Measurements from ENCODE around the gene PTTG2. TPM values are rescaled to one million over a fixed set of nuclear protein-coding genes. Genes with fewer than 3 reads are reported as not detected.

The PTTG2 gene
- total and polyA plus RNA-seq, 12 donors = 0.55 to 1.6 (median 0.87) TPM; not detected in 2

GRCh38 chr4:37976991-37977470 is 16.8 kb downstream of the PTTG2 start:
- Histone ChIP-seq H3K9me3 (no peaks in the 10 kb centered on the region), H3K4me1 (peaks cover 5 to 56% (median 36%) of the 10 kb centered on the region in 9 donors), H3K27ac (peak overlapping the region; percentile 86 to 99 (median 98)), H3K36me3 (no peaks in the 10 kb centered on the region), H3K27me3 (no peaks in the 10 kb centered on the region), H3K4me3 (peak overlapping the region; percentile 53 to 98 (median 92))
- intact Hi-C loops (cut with DNase I) = loop anchor here in 8 of 10 donors (2.0 to 10.0 kb wide), 10 partner anchors 55 to 292 kb away; partner anchors contain the start of genes PGM2 (in 6 of the 8), TBC1D1 (in 5 of the 8) and RELL1 (in 2 of the 8)
- WGBS, 2 donors = 5 to 7% methylated on average over 16 to 45 of the region's 50 CpGs
- DNase-seq (peak; percentile 85 to 86), ATAC-seq (peak; percentile 80 to 94 (median 86))
- TF ChIP-seq, protein P1, sequence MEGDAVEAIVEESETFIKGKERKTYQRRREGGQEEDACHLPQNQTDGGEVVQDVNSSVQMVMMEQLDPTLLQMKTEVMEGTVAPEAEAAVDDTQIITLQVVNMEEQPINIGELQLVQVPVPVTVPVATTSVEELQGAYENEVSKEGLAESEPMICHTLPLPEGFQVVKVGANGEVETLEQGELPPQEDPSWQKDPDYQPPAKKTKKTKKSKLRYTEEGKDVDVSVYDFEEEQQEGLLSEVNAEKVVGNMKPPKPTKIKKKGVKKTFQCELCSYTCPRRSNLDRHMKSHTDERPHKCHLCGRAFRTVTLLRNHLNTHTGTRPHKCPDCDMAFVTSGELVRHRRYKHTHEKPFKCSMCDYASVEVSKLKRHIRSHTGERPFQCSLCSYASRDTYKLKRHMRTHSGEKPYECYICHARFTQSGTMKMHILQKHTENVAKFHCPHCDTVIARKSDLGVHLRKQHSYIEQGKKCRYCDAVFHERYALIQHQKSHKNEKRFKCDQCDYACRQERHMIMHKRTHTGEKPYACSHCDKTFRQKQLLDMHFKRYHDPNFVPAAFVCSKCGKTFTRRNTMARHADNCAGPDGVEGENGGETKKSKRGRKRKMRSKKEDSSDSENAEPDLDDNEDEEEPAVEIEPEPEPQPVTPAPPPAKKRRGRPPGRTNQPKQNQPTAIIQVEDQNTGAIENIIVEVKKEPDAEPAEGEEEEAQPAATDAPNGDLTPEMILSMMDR (IDR thresholded peaks at IDR 0.05) = peak in 5 of 9 donors; percentile 17 to 48 (median 24)

- Histone ChIP-seq H3K36me3 (no peaks in the 10 kb centered on the region), H3K9me3 (no peaks in the 10 kb centered on the region), H3K4me1 (peaks cover 5 to 62% (median 42%) of the 10 kb centered on the region in 9 donors), H3K4me3 (peak overlapping the region; percentile 53 to 98 (median 92)), H3K27me3 (no peaks in the 10 kb centered on the region), H3K27ac (peak overlapping the region; percentile 86 to 99 (median 98))
- TF ChIP-seq, protein P1 (IDR thresholded peaks at IDR 0.05) = peak; percentile 48 to 91 (median 76)
- DNase-seq = peak; percentile 79 to 80
- ATAC-seq = peak; percentile 80 to 90 (median 84)
- 0% methylated on average over 69 to 74 of the region's 74 CpGs for WGBS, 2 donors
- intact Hi-C loops (cut with DNase I) = loop anchor here in 8 of 10 donors (2.0 to 10.0 kb wide), 10 partner anchors 55 to 293 kb away; partner anchors contain the start of genes PGM2 (in 6 of the 8), TBC1D1 (in 5 of the 8) and RELL1 (in 2 of the 8)
Observed at GRCh38 chr4:37977471-37978247, 17.5 kb downstream of the PTTG2 start.

- Histone ChIP-seq H3K9me3 (no peaks in the 10 kb centered on the region), H3K4me3 (peak overlapping the region; percentile 53 to 98 (median 92)), H3K36me3 (peaks cover 0 to 3% (median 0%) of the 10 kb centered on the region in 9 donors), H3K4me1 (peaks cover 2 to 63% (median 50%) of the 10 kb centered on the region in 9 donors), H3K27ac (peak overlapping the region; percentile 86 to 99 (median 98)), H3K27me3 (no peaks in the 10 kb centered on the region)
- 38 to 42% methylated on average over 11 of the region's 11 CpGs for WGBS, 2 donors
- TF ChIP-seq, protein P1 (IDR thresholded peaks at IDR 0.05) = no peak
- ATAC-seq (peak in 6 of 8 donors; percentile 3 to 48 (median 24)), DNase-seq (peak; percentile 22 to 26)
- intact Hi-C loops (cut with DNase I) = loop anchor here in 8 of 10 donors (5.0 to 10.0 kb wide), 8 partner anchors 54 to 294 kb away; partner anchors contain the start of genes PGM2 (in 6 of the 8), TBC1D1 (in 4 of the 8) and RELL1 (in 2 of the 8)
Observed at GRCh38 chr4:37978248-37978924, 18.2 kb downstream of the PTTG2 start.

- Histone ChIP-seq H3K27me3 (no peaks in the 10 kb centered on the region), H3K27ac (no peak overlapping the region), H3K9me3 (no peaks in the 10 kb centered on the region), H3K4me3 (no peak overlapping the region), H3K36me3 (peaks cover 0 to 4% (median 0%) of the 10 kb centered on the region in 9 donors), H3K4me1 (peaks cover 0 to 72% (median 52%) of the 10 kb centered on the region in 9 donors)
- DNase-seq (no peak), ATAC-seq (no peak)
- TF ChIP-seq, protein P1 (IDR thresholded peaks at IDR 0.05) = no peak
- WGBS, 2 donors = 93 to 96% methylated on average over 1 of the region's 1 CpG
- intact Hi-C loops (cut with DNase I) = loop anchor here in 4 of 10 donors (5.0 to 10.0 kb wide), 6 partner anchors 37 to 153 kb away; partner anchors contain the start of genes PGM2 (in 1 of the 4) and TBC1D1 (in 1 of the 4)
Observed at GRCh38 chr4:37980246-37980645, 20.0 kb downstream of the PTTG2 start.

Data from heart right ventricle (tissue), 16 donors.